CD4-positive, alpha-beta T cell treated with Interleukin-15 for 4 hours (primary cell): ENCODE results near the gene YTHDC2.

ENCODE experiments used
- DNase-seq: peaks from one replicate; pipeline ENCODE4 v3.0.0-alpha.2; 2020; ENCODE audit warnings: low spot score

The YTHDC2 gene

DNA sequence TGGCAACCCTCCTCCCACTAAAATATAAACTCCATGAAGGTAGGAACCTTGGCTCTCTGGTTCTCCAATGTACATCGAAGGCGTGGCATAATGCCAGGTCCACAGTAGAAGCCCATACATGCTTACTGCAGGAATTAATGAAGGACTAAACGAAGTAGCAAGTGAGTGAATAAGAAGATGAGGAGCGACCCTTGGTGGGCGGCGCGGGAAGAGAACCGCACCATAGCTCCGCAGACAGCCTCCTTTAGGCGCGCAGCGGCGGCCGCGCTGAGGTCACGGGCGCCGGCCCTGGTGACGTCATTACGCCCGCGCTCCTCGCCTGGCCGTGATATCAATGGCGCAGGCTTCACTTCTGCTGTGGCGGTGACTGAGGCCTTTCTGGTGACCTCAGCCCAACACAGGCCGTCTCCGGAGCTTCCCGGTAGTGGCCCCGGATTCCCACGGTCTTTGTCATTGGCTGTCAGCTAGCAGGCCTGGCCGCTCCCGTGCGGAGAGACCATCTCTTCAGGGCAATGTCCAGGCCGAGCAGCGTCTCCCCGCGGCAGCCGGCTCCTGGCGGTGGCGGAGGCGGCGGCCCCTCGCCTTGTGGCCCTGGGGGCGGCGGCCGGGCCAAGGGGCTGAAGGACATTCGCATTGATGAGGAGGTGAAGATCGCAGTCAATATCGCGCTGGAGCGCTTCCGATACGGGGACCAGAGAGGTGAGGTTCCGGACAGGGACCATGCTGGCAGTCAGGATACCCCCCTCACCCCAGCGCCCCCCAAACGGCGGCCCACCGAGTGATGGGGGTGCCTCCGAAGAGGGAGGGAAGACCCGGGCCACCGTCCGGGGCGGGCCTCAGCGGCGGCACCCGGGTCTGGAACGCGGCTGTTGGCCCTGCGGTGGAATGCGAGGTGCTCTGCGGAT lies at the start of gene YTHDC2:
Gene YTHDC2, plus strand, starts transcription at position 311 of the 905 bp plus-strand sequence. Its CDS starts 202 bp downstream, at position 513.
- peak; percentile 87 for DNase-seq

DNA sequence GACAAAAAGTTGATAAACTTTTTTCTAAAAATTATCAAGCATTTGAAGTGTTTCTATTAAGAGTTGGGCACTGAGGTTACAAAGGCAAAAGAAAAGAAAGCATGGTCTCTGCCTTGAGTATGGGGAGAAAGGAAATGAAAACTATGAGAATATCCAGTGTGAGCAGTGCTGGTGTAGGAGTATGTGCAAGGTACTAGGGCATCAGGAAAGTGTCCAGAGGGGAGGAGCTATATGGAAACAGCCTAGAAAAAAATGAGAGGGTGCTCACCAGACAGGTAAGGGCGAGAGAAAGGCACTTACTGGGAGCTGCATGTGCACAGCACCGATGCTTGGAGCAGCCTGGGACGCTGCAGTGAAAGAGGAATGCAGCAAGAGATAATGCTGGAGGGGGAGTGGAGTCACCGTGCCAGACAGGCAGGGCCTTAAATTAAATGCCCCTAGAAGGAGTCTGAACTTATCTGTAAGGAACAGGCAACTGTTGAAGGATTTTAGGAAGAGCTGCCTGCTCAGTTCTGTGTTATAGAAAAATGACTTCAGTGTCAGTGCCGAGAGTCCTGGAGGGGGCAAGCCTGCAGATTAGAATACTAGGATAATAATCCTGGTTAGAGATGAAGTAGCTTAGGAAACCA lies 39.3 kb upstream of the YTHDC2 start:
- DNase-seq: no peak

DNA sequence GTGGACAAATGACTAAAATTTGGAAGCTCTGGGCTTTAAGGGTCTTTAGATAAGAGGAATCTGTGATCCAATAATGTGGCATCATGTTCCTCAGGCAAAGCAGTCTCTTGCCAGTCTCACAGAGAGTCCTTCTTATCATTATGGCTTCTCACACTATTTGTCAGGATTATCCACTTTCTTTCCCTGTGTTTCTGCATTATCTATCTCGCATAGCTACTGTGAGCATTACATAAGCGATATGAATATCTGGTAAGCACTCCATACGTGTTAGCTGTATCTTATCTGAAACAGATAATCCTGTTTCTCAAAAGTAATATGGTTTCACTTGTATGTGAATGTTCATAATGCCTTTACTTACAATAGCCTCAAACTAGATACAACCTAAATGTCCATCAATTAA lies 34.8 kb upstream of the YTHDC2 start:
- DNase-seq: no peak

DNA sequence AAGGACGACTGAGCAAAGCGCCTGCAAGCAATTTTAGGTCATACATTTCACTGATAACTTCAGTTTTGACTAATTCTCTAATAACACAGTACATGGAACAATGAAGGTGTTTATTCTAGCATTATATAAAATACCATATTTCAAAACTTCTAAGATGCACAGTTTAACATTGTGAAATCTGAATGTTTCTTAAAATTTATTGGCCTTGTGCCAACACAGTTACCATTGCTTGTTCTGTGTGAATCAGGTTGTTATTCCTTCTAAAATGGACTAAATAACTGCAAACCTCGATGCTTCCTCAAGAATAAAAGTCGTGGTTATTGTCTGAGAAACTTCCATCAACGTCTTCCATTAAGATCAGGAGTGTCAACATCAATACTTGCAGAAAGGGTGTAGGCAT lies 33.3 kb upstream of the YTHDC2 start:
- no peak for DNase-seq

DNA sequence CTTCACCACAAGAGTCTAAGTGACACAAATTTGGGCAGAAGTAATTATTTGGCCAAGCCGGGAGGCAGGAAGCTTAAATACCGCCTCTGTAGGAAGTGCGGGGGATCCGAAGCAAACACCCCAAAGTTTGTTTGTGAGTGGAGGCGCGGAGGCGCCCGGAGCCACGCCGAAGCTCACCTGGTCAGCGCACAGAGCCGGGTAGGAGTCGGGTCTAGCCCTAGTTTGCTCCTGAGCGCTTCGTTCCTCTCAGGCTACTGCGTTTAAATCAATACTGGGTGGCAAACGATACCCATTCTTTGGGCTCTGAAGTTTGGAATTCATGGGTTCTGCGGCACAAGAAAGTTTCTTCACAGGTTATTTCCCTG lies 26.1 kb upstream of the YTHDC2 start:
- DNase-seq: no peak

DNA sequence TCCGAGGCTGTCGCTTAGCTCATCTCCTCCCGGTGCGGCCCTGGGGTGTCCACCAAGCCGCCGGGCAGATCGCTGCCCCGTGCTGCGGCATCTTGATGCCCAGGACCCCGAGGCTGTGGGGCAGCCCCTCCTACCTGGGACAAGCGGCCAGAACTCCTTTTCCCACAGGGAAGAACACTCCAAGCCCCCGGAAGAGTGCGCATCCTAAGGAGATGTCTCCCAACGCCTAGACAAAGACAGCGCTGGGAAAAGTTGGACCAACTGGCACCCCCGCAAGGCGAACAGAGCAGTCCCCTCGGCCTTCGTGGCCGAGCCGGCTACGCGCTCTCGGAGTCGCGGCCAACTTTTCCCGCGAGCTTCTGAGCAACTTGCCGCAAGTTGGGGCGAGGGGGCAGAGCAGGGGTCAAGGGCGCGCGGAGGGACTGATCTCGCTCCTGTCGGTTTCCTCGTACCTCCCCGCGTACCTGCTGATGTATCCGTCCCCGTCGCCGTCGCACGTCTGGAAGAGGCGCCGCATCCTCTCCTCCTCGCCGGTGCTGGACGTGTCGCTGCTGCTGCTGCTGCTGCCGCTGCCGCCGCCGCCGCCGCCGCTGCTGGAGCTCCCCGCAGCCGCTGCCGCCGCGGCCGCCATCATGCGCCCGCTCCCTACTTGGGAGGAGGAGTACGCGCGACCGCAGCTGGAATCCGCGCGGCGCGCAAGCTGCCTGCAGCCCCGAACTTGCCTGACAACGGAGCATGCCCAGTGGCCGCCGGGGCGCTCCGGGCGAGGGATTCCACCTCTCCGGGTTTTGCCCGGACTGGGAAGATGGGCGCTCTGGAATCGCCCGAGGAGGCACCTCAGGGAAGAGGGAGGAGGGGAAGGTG lies 25.5 kb upstream of the YTHDC2 start, which contains the start of gene MCC:
Gene MCC, minus strand, starts transcription at position 673 of the 864 bp plus-strand sequence.
- DNase-seq: no peak

DNA sequence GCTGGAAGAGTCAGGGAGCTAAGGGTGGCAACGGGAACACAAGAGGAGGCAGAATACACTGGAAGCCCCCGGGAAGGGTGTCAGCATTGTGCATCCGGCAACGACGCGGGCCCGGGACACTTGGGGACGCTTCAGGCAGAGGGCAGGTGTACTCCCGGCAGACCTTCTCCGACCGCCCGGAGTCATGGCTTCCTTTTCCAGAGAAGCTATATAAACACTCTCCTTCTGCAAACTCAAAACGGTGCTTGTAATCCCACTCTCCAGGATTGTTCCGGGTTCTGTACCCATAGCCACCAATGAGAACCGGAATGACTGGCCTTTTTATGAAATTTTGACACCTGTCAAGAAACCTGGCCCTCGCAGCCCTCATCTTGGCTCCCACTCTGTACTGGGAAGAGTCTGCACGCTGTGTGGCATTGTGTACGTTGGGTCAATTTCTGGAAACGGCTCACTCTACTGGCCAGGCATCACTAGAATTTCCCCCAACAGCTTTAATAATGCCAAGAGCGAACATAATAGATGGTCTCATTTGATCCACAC lies 24.8 kb upstream of the YTHDC2 start:
- no peak for DNase-seq

DNA sequence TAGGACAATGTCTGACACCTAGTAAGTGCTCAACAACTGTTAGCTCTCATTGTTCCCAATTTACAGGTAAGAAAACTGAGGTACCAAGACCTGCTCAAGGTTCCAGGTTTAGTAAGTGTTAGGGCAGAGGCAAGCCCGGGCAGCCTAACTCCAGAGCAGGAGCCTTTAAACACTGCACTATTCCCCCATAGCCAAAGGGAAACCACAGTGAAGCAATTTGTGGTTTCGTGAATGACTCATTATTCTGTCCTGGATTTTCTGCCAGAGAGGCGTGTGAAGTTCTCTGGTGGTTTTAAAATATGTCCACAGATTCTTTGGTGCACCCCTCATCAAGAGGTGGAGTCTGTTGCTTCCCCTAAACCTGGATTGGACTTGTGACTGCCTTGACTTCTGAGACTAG lies 24.2 kb upstream of the YTHDC2 start:
- no peak for DNase-seq

DNA sequence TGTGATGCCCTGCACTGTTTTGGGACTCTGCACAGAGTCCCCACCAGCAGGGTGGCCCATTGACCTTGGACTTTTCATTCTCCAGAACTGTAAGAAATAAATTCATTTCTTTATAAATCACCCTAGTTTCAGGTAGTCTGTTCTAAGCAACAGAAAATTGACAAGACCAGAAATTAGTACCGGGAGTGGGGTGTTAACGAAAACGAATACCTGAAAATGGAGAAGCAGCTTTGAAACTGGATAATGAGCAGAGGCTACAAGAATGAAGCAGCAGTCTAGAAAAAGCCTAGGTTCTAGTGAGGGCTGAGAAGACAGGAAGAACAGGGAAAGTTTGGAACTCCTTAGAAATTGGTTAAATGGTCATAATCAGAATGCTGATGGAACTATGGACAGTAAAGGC lies 23.2 kb upstream of the YTHDC2 start:
- DNase-seq: no peak

DNA sequence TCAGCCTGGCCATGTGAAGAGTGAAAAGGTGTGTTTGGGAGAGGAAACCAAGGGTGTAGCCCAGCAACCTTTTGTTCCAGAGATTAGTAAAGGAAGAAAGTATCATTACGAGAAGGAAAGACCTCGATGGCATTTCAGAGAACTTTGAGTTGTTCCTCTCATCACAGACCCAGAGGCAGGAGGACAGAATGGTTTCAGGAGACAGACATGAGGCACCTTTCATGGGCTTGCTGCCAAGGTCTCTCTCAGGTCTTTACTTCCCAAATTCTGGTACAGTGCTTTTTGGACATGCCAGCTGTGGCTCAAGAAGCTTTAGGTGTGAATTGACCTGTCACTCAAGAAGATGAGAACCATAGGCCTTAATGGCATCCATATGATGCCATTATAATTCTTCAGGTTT lies 22.5 kb upstream of the YTHDC2 start:
- no peak for DNase-seq

DNA sequence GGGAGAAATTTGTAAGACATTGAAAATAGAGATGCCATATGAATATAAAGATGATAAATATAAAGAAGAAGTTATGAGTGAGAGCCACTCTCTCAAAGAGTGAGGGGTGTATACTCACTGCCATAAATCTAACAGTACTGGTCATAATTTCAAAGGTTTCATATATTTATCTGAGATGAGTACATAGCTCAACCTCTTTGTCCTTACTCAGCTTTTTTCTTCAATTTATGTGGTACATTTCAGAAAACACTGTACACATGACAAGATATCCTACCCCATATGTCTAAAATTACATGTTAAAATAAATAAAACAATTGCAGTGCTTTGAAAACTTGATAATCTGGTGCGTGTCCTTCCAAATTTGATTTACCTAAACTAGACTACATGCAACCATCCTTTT lies 20.0 kb upstream of the YTHDC2 start:
- DNase-seq: no peak

DNA sequence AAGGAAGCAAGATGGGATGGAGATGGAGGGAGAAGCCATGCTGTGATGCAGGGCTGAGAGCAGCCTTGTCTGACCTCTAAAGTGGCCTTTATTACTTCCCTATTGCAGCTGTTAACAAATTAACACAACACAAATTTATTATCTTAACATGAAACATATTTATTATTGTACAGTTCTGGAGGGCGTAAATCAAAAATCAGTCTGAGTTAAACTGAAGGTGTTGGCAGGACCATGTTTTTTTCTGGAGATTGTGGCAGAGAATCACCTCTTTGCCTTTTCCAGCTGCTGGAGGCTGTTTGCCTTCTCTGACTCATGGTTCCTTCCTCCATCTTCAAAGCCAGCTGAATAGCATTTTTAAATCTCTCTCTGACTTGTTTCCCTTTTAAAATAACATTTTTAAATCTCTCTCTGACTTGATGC lies 18.1 kb upstream of the YTHDC2 start:
- DNase-seq: no peak

DNA sequence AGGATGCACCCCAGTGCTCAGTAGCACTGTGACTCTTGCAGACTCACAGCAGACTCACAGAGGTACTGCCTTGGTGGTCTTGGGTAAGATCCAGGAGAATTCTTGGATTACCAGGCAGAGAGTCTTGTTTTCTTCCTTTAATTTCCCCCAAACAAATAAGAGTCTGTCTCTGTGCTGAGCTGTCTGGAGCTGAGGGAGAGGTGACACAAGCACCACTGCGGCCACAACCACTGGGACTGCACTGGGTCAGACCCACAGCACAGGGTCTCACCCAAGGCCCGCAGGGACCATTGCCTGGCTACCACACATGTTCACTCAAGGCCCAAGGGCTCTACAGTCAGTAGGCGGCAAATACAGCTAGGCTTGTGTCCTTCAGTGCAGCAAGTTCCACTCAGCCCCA lies 11.4 kb upstream of the YTHDC2 start:
- no peak for DNase-seq

DNA sequence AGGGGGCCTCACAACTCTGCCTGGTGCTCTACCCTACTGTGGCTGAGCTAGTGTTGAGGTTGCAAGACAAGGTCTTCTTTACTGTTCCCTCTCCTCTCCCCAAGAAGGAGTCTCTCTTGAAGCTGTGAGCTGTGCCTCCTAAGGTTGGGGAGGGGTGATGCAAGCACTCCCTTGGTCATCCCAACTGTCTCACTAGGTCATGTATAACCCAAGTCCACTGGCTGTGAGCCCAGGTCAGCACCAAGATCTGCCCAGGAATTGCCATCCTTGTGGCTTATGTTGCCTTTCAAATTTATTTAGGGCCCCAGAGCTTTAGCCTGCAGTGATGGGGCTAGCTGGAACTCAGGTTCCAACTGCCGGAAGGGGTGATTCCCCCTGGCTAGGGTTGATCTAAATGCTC lies 10.3 kb upstream of the YTHDC2 start:
- no peak for DNase-seq

DNA sequence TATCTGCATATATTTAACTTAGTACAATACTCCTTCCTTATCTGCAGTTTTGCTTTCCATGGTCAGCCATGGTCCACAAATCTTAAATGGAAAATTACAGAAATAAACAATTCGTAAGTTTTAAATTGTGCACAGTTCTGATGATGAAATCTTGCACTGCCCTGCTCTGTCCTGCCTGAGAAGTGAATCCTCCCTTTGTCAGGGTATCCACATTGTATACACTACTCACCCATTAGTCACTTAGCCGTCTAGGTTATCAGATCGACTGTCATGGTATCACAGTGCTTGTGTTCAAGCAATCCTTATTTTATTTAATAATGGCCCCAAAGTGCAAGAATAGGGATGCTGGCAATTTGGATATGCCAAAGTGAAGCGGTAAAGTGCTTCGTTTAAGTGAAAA lies 8.3 kb upstream of the YTHDC2 start:
- DNase-seq: no peak

DNA sequence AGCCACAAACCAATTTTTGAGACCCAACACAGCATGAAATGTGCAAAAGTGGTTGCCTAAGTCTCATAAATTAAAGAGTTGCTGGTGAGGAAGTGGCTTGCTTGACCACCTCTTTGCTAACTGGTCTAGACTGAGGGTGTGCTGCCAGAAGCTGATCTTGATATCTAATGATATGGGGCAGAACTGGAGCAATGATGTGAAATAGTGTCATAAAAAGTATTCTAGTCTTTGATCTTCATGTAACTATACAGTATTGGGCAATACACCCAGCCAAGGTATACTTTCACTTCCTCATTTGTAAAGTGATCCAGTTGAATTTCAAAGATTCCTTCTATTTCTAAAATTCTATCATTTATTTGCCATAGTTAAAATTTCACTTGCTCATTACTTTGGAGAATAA lies 5.9 kb upstream of the YTHDC2 start:
- no peak for DNase-seq

DNA sequence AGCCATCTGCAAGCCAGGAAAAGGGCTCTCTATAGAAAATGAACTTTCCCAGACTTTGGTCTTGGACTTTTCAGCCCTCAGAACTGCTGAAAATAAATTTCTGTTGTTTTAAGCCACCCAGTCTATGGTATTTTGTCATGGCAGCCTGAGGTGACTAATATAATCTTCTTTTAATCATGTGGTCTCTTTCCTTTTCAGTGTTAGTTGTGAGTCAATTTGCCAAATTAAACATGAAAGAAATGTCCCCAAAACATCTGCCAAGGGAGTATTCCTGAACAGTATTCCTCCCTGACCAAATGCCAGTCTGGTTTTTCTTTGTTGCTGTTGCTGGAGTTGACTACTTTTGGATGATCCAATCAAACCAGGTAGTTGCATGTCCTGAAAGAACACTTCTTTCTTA lies 4.7 kb upstream of the YTHDC2 start:
- DNase-seq: no peak

DNA sequence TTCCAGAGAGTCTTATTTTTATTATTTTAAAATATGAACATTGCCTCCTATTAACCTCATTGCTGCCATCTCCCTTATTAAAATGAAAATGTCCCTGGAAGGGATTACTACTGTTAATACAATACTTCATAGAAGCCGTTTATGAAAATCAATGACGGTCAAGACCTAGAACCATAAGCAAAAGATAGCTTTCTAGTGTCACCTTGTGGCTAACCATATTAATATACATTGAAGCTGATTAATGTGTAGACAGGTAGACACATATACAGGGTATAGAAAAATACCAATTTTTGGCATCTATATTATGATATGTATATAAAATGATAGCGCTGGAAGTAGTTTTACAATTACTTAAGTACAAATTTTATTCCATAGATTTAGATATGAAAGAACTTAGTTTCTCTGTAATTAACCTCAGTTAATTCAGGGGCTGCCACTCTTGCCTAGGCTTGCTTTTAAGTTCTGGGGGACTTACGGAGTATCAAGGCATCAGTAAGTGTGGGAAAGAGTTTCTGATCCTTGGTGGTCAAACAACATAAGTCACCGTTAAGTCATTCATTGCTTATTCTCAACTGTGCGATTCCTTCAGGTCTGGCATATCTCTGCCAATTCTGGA lies 2.5 kb upstream of the YTHDC2 start:
- DNase-seq: peak; percentile 51

DNA sequence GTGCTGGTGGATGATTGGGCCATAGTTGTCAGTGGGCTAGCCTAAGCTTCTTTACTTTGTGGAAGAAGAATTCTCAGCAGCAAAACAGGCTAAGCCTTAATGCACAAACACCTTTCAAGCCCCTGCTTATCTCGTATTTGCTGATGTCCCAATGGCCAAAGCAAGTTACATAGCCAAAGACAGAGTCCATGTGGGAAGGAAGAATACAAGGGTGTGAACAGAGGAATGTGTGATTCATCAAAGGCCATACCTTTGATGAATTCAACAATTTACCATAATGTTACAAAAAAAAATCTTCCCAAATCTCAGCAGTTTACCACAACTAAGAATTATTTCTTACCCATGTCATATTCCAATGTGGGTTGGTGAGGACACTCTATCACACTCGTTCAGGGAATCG lies 1.2 kb upstream of the YTHDC2 start:
- no peak for DNase-seq

DNA sequence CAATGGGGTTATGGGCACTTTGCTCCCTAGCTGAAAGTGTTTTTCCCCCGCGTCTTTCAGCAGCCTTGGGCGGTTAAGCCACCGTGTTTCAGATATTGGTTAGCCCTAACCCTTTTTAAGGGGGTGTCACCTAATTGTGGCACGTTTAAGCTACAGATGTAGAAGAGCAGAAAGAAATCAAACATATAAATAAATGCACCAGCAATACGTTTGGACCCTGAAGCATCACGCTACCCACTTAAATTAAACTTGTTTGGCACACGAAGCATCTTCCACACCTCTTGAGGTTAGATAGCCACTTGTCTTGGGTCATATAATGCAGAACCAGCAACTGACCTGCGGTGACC lies 768 bp downstream of the YTHDC2 start:
- DNase-seq: no peak

DNA sequence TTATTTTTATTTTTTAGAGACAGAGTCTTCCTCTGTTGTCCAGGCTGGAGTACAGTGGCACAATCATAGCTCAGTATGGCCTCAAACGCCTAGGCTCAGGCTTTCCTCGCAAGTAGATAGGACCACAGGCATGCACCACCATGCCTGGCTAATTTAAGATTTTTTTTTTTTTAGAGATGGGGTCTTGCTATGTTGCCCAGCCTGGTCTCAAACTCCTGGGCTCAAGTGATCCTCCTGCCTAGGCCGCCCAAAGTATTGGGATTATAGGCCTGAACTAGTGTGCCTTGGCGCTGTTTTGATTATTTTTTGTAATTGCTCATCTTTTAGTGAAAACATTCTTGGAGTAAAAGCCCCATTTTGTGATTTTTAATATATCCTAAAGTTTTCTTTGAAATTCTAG lies 5.4 kb downstream of the YTHDC2 start:
- no peak for DNase-seq

DNA sequence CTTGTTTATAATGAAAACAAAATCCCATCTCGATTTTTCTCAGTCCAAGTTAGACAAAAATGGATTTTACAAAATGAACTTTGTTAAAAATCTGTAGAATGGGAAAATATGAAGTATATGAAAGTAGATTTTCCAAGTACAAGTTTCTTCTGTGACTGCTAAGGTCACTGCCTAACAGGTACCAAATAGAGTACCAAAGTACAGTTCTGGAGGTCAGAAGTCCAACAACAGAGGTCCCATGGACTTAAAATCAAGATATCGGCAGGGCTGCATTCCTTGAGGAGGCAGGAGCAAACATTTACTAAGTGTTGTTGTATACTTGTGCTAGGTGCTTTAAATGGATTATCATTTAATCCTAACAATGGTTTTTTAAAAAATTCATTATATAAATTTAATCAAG lies 5.9 kb downstream of the YTHDC2 start:
- no peak for DNase-seq
